Hematopoietic multipotent progenitor cell treated with erythropoietin and hydrocortisone succinate and interleukin-3 and kit ligand, for 8 days (in vitro differentiated cells): Measurements from ENCODE around the gene MRPL27.

Source experiments
- DNase-seq: peaks from one replicate; pipeline ENCODE4 v3.0.0-alpha.2; 2015

The MRPL27 gene

GRCh38 chr17:50359005-50359699, 13.8 kb downstream of the MRPL27 start:
- no peak for DNase-seq

DNA sequence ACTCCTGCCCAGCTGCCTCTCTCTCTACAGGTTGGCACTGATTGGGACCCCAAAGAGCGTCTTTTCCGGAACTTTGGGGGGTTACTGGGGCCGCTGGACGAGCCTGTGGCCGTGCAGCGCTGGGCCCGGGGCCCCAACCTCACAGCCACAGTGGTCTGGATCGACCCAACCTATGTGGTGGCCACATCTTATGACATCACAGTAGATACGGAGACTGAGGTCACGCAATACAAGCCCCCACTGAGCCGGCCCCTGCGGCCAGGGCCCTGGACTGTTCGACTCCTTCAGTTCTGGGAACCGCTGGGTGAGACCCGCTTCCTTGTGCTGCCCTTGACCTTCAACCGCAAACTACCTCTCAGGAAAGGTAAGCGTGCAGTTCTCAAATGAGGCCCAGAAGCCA, 14.8 kb downstream of the MRPL27 start:
- no peak for DNase-seq

GRCh38 chr17:50356892-50357510, 16.0 kb downstream of the MRPL27 start:
- no peak for DNase-seq

GRCh38 chr17:50356418-50356817, 16.6 kb downstream of the MRPL27 start:
- DNase-seq, result no peak

DNA sequence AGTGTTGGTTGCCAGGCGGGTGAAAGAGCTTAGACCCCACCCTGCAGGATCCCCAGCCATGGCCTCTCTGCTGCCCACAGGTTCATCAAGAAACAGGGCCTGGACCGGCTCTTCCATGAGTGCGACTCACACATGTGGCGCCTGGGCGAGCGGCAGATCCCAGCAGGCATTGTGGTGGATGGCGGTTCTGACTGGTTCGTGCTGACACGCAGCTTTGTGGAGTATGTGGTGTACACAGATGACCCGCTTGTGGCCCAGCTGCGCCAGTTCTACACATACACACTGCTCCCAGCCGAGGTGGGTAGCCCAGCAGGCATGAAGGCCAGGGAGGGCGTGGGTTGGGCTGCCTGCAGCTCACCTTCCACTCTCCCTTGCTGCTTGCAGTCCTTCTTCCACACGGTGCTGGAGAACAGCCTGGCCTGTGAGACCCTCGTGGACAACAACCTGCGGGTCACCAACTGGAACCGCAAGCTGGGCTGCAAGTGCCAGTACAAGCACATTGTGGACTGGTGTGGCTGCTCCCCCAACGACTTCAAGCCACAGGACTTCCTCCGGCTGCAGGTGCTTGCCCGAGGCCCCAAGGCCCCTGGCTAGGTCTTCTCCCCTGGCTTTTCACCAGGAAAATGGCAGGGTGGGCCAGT, 17.2 kb downstream of the MRPL27 start:
- DNase-seq, result no peak

DNA sequence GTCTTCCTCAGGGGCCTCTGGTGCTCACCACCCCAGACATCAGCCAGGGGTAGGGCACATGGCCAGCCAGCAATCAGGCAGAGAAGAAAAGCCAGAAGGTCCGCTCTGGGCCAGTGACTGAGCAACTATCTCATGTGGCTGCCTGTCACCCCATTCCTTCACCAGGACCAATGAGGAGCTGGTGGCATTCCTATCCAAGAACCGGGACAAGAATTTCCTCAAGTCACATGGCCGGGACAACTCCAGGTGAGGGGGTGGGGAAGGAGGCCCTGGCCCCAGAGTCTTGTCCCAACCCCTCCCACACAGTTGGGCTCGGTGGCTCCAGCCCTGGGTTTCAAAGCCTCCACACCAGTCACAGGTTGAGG, 17.7 kb downstream of the MRPL27 start:
- DNase-seq, result no peak

GRCh38 chr17:50354776-50355175, 18.2 kb downstream of the MRPL27 start:
- no peak for DNase-seq

DNA sequence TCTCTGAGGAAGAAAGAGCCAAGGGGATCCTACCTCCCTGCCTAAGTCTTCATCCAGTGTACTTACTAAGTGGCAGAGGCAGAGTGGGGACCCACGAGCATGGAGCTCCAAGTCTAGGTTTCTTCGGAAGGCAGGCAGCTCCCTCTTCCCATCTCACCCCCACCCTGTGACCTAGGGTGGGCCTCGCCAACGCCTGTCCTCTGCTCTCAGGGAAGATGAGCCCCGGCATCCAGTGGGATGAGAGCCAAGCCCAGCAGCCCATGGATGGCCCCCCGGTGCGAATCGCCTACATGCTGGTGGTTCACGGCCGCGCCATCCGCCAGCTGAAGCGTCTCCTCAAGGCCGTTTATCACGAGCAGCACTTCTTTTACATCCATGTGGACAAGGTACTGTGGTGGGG, 18.8 kb downstream of the MRPL27 start:
- DNase-seq, result no peak

DNA sequence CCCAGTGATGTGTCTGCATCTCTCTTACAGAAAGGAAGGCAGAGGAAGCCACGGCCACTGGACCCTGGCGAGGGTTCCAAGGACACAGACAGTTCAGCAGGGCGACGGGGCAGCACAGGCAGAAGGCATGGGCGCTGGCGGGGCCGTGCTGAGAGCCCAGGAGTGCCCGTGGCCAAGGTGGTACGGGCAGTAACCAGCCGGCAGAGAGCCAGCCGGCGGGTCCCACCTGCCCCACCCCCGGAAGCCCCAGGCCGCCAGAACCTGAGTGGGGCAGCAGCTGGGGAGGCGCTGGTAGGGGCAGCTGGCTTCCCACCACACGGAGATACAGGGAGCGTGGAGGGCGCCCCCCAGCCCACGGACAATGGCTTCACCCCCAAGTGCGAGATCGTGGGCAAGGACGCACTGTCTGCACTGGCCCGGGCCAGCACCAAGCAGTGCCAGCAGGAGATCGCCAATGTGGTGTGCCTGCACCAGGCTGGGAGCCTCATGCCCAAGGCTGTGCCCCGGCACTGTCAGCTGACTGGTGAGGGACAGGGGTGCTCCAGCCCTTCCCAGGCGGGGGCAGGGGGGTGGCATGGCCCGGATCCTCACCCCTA, 19.3 kb downstream of the MRPL27 start:
- no peak for DNase-seq

DNA sequence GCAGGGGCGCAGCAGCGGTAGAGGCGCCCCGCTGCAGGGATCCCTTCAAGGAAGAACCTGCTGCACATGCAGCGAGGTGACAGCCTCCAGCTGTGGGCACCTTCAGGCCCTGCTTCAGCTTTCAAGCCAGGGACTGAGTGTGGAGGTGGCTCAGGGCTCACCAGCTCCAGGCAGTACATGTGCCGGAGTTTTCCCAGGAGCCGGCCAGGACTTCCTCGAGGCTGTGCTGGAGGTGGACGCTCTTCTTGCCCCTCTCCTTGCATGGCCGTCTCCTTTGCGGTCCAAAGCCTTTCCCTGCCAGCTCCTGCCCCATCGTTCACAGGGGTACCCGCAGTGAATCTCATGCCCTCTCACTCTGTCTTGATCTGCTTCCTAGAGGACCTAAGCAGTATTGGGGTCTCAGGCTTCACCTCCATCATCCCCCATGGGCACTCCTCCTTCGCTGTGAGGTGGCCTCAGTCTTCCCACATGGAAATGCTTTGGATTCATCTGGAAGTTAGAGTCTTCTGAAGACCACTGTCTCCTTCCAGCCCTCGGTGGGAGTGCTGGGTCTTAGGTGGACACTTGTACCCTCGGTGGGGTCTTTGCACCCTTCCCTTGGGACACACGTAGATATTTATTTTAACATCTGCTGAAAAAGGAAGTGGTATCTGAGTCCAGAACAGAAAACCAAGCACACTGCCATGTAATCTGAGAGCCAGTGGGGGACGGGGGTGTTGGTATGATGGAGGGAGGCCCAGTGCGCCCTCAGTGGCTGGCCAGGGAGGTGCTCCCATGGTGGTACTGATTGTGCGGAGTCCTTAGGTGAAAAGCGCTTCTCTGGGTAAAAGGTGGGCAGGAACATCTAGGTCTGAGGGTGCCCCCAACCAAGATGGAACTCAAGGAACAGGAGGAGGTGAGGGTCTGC, 20.0 kb downstream of the MRPL27 start:
- DNase-seq, result no peak

DNA sequence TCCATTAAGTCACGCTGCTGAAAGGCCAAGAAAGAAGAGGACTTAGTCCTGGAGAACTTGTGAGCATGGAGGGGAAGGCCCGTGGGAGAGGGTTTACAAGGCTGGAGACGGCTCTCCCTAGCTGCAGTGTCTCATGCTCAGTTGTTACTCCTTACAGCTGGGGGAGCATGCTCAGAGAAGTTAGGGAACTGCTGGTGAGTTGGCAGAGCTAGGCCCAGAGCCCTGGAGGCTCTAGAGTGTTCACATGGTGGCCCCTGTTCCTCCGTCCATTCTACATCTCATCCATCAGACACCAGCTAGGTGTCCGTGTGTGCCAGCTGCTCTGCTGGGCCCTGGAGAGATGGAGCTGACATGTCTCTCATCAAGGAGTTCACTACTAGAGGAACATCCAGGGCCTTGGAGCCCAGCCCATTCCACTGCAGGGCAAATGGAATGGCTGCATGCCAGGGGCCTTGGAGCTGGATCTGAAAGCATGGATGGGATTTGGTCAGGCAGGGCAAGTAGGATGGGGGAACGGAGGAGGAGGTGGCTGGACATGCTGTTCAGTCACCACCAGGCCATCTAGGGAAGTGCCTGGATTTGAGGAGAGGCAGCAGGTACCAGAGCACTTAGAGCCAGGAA, 20.8 kb downstream of the MRPL27 start:
- DNase-seq, result no peak

DNA sequence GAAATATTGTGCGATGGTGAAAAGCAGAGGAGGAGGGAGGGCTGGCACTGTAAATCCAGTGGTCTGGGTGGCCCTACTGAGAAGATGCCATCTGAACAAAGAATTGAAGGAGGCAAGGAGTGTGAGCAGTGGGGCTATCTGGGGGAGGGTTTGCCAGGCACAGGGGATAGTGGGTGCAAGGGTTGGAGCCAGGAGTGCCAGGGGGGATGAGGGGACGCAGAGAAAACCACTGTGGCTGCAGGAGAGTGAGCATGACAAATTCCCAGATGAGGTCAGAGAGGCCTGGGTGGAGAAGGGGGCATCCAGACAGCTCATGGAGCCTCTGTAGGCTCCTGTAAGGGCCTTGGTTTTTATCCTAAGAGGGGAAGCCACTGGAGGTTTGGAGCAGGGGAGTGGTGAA, 22.3 kb downstream of the MRPL27 start:
- DNase-seq, result no peak

GRCh38 chr17:50349243-50349600, 23.8 kb downstream of the MRPL27 start:
- no peak for DNase-seq

GRCh38 chr17:50348522-50349242, 24.3 kb downstream of the MRPL27 start:
- DNase-seq, result no peak

- no peak for DNase-seq
Measured at GRCh38 chr17:50347894-50348291, 25.1 kb downstream of the MRPL27 start.

- no peak for DNase-seq
Measured at GRCh38 chr17:50347117-50347893, 25.7 kb downstream of the MRPL27 start.

- peak; percentile 17 for DNase-seq
Measured at GRCh38 chr17:50346313-50347116, 26.5 kb downstream of the MRPL27 start.

DNA sequence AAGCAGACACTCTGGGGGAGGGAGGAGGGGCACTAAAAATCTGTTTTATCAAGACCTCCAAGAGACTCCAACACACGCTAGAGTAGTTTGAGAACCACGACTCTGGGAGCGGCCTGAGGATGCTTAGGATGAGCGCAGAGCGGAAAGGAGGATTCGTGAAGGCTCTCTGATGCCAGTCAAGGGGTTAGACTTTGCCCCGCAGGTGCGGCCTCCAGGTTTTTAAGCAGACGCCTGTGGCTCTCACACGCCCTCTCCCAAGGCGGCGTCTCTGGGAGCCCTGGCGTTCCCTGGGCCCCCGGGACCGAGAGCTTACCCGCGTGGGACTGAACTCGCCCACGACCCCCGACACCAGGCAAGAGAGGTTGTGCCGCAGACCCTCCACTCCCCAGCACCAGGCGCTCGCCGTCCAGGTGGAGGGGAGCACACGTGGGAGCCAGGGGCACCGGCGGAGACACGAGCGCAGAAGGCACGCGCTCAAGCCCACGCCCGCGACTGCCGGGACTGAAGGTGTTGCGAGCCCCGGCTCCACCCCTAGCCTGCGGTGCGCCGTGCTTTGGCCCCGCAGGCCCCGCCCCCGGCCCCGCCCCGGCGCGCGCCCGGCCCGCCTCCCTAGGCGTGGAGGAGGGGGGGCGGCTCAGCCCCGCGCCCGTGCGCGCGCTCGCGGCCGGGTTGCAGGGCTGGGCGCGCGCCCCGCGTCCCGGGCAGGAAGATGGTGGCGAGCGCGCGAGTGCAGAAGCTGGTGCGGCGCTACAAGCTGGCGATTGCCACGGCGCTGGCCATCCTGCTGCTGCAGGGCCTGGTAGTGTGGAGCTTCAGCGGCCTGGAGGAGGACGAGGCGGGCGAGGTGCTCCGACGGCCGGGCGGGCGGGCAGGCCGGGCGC, 27.3 kb downstream of the MRPL27 start, which contains the start of gene XYLT2:
XYLT2 (plus strand) TSS at position 695 of the 881 bp plus-strand sequence; CDS start at position 710, 15 bp downstream.
- DNase-seq, result peak; percentile 82
